OCI-LY7 (cell line): ENCODE results near the gene TBC1D5. TPM values are rescaled to one million over a fixed set of nuclear protein-coding genes. Genes with fewer than 3 reads are reported as not detected.
"Not testable (repeated sequence)": the region's sequence is repeated elsewhere in the genome, so short reads cannot be mapped to it uniquely, and the experiment has no call there.

ENCODE experiments used
- BruUV-seq: library from RNA; stranded (reverse); fragments of 400-500 nt; replicated peaks from 2 replicates; lab custom pipeline; 2021; lab: Mats Ljungman, UMichigan
- CTCF ChIA-PET: fragments of 300-600 bp; sonication (Branson Sonifier 250); formaldehyde crosslinking; loops from one replicate; lab custom pipeline; 2022; ENCODE audit warnings: antibody characterized with exemption; ENCODE audit not compliant: unreplicated experiment; lab: Charles Lee
- POLR2A ChIA-PET: fragments of 300-600 bp; sonication (Branson Sonifier 250); formaldehyde crosslinking; loops from one replicate; lab custom pipeline; 2022; ENCODE audit warnings: antibody characterized with exemption; lab: Charles Lee
- DNase-seq: peaks from one replicate; pipeline ENCODE4 v3.0.0-alpha.2; 2015; ENCODE audit warnings: low spot score
- H2AFZ ChIP-seq: fragments of 200-600 bp; sonication (generic), shearing (Covaris generic); 2 replicates; pipeline ENCODE4 v1.6.1; 2014; ENCODE audit warnings: mild to moderate bottlenecking, antibody characterized with exemption, low read length, moderate library complexity
- H3K27ac ChIP-seq: fragments of 200-600 bp; sonication (generic); 2 replicates; pipeline ENCODE4 v1.5.1; 2014; ENCODE audit warnings: mixed run types, low read depth, mild to moderate bottlenecking, moderate library complexity, low read length, inconsistent platforms; ENCODE audit not compliant: poor library complexity, severe bottlenecking
- H3K36me3 ChIP-seq: fragments of 200-600 bp; sonication (generic); 2 replicates; pipeline ENCODE4 v1.6.1; 2014; ENCODE audit warnings: mild to moderate bottlenecking, antibody characterized with exemption, low read length, moderate library complexity, mixed read lengths; ENCODE audit not compliant: insufficient read depth
- H3K4me1 ChIP-seq: fragments of 200-600 bp; sonication (generic); 2 replicates; pipeline ENCODE4 v1.5.1; 2014; ENCODE audit warnings: mild to moderate bottlenecking, low read length; ENCODE audit not compliant: insufficient read depth, poor library complexity, severe bottlenecking
- H3K4me2 ChIP-seq: fragments of 200-600 bp; sonication (generic); 2 replicates; pipeline ENCODE4 v1.6.1; 2014; ENCODE audit warnings: mild to moderate bottlenecking, low read length
- H3K4me3 ChIP-seq: fragments of 200-600 bp; sonication (generic); 2 replicates; pipeline ENCODE4 v1.5.1; 2014; ENCODE audit warnings: mild to moderate bottlenecking, low read depth, low read length; ENCODE audit not compliant: poor library complexity, severe bottlenecking
- H3K79me2 ChIP-seq: fragments of 200-600 bp; sonication (generic); 2 replicates; pipeline ENCODE4 v1.6.1; 2016; ENCODE audit warnings: low read depth, mild to moderate bottlenecking, low read length, moderate library complexity, mixed read lengths; ENCODE audit not compliant: insufficient read depth
- H3K9me2 ChIP-seq: fragments of 200-600 bp; sonication (generic); 2 replicates; pipeline ENCODE4 v1.6.1; 2016; ENCODE audit warnings: mild to moderate bottlenecking, low read length, mixed read lengths; ENCODE audit not compliant: insufficient read depth
- H3K9me3 ChIP-seq: fragments of 200-600 bp; sonication (generic); 2 replicates; pipeline ENCODE4 v1.6.1; 2014; ENCODE audit warnings: mild to moderate bottlenecking, mixed run types, low read length, mixed read lengths
- H4K20me1 ChIP-seq: fragments of 200-600 bp; sonication (generic); 2 replicates; pipeline ENCODE4 v1.6.1; 2014; ENCODE audit warnings: mild to moderate bottlenecking, antibody characterized with exemption, low read length, moderate library complexity, mixed read lengths; ENCODE audit not compliant: insufficient read depth
- CTCF ChIP-seq: fragments of 200-600 bp; sonication (generic); conservative IDR thresholded peaks from 2 replicates; pipeline ENCODE4 v1.5.1; 2014; ENCODE audit warnings: mild to moderate bottlenecking, antibody characterized with exemption, low read length, moderate library complexity, mixed read lengths
- EZH2phosphoT487 ChIP-seq: fragments of 200-600 bp; sonication (generic); IDR thresholded peaks from 2 replicates; pipeline ENCODE4 v1.6.1; 2018; ENCODE audit warnings: low read depth, borderline replicate concordance, mild to moderate bottlenecking, mixed run types, antibody characterized with exemption, low read length, moderate library complexity, mixed read lengths
- intact Hi-C: fragments of 100-400 bp; cut with micrococcal nuclease; formaldehyde crosslinking; loops from one replicate; pipeline ENCODE4 v1.10.0; 2022; ENCODE audit not compliant: unreplicated experiment
- total RNA-seq, 2 experiments: library from RNA; depleted of rRNA in 1 of 2; stranded (reverse); fragments of >200 nt in 1 of 2; shearing (Covaris generic) in 1 of 2; gene quantifications; 2 replicates each; pipeline ENCODE4 v1.2.3, GENCODE V29; 2014 to 2022

The TBC1D5 gene
- total RNA-seq, 2 experiments from 2014 or later = 78.5 to 82.4 TPM

GRCh38 chr3:17132286-17133115 is 609.9 kb downstream of the TBC1D5 start:
- Histone ChIP-seq H3K9me2 (no peaks in the 10 kb centered on the region), H2AFZ (no peak overlapping the region), H4K20me1 (no peaks in the 10 kb centered on the region), H3K79me2 (no peaks in the 10 kb centered on the region), H3K4me2 (no peak overlapping the region), H3K9me3 (no peaks in the 10 kb centered on the region), H3K36me3 (no peaks in the 10 kb centered on the region), H3K4me1 (no peaks in the 10 kb centered on the region), H3K4me3 (no peak overlapping the region), H3K27ac (no peak overlapping the region)
- intact Hi-C loops = no loop called here
- TF ChIP-seq CTCF (no peak), EZH2phosphoT487 (no peak)
- no peak for DNase-seq
- ChIA-PET POLR2A (no interaction called here), CTCF (no interaction called here)
- no TSS peak for BruUV-seq

- POLR2A ChIA-PET = no interaction called here
- H3K36me3 ChIP-seq = no peaks in the 10 kb centered on the region
- H4K20me1 ChIP-seq = no peaks in the 10 kb centered on the region
- TF ChIP-seq EZH2phosphoT487 (no peak), CTCF (no peak)
- no peak overlapping the region for H2AFZ ChIP-seq
- no TSS peak for BruUV-seq
- intact Hi-C loops = no loop called here
- no peaks in the 10 kb centered on the region for H3K9me3 ChIP-seq
- no peak overlapping the region for H3K27ac ChIP-seq
- no peak overlapping the region for H3K4me2 ChIP-seq
- H3K4me1 ChIP-seq = no peaks in the 10 kb centered on the region
- no peaks in the 10 kb centered on the region for H3K79me2 ChIP-seq
- H3K4me3 ChIP-seq = no peak overlapping the region
- no peak for DNase-seq
- no peaks in the 10 kb centered on the region for H3K9me2 ChIP-seq
- CTCF ChIA-PET = no interaction called here
Measured at GRCh38 chr3:17130956-17131355, 611.5 kb downstream of the TBC1D5 start.

GRCh38 chr3:17129556-17129955 is 612.9 kb downstream of the TBC1D5 start:
- Histone ChIP-seq H3K36me3 (no peaks in the 10 kb centered on the region), H3K4me3 (no peak overlapping the region), H3K4me1 (no peaks in the 10 kb centered on the region), H3K9me3 (no peaks in the 10 kb centered on the region), H3K4me2 (no peak overlapping the region), H4K20me1 (no peaks in the 10 kb centered on the region), H3K27ac (no peak overlapping the region), H3K9me2 (no peaks in the 10 kb centered on the region), H3K79me2 (no peaks in the 10 kb centered on the region), H2AFZ (no peak overlapping the region)
- no TSS peak for BruUV-seq
- TF ChIP-seq CTCF (no peak), EZH2phosphoT487 (no peak)
- DNase-seq = no peak
- CTCF ChIA-PET = no interaction called here
- intact Hi-C loops = no loop called here
- POLR2A ChIA-PET = interaction anchor here (0.7 to 0.8 kb wide), 2 partner anchors 59 to 1352 kb away, joined by 3 to 8 read pairs; no protein-coding TSS in a partner anchor

GRCh38 chr3:17128671-17129070 is 613.8 kb downstream of the TBC1D5 start:
- H3K4me2 ChIP-seq, H3K27ac ChIP-seq, H3K9me3 ChIP-seq, CTCF ChIA-PET, POLR2A ChIA-PET, intact Hi-C loops, H2AFZ ChIP-seq, H3K9me2 ChIP-seq, H3K4me3 ChIP-seq, BruUV-seq, H3K79me2 ChIP-seq, DNase-seq, H3K36me3 ChIP-seq, H4K20me1 ChIP-seq, H3K4me1 ChIP-seq: not testable (repeated sequence)
